ENCODE results near the gene WDR7.

DNA sequence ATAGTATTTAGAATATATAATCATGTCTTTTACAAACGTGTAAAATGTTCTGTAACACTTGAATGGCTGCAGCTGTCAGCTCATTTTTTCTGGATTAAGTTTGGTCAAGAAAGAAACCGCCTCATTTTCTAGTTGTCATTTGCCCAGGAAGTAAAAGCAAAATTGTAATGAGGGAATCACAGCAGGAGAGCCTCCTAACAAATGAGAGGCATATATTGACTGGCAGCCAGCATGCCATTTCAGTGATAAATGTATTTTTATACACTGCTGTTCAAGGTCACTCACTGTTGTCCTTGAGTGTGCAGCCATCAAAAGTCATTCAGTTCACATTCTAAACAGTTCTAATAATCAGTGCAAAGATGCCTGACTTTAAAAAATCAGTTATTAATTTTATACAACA lies 351.5 kb downstream of the WDR7 start:
- TF ChIP-seq, protein P1, sequence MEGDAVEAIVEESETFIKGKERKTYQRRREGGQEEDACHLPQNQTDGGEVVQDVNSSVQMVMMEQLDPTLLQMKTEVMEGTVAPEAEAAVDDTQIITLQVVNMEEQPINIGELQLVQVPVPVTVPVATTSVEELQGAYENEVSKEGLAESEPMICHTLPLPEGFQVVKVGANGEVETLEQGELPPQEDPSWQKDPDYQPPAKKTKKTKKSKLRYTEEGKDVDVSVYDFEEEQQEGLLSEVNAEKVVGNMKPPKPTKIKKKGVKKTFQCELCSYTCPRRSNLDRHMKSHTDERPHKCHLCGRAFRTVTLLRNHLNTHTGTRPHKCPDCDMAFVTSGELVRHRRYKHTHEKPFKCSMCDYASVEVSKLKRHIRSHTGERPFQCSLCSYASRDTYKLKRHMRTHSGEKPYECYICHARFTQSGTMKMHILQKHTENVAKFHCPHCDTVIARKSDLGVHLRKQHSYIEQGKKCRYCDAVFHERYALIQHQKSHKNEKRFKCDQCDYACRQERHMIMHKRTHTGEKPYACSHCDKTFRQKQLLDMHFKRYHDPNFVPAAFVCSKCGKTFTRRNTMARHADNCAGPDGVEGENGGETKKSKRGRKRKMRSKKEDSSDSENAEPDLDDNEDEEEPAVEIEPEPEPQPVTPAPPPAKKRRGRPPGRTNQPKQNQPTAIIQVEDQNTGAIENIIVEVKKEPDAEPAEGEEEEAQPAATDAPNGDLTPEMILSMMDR (IDR thresholded peaks at IDR 0.05): no peak
- TF ChIP-seq POLR2A (IDR thresholded peaks at IDR 0.05) (no peak), POLR2AphosphoS5 (IDR thresholded peaks at IDR 0.05) (no peak)
